HEK293 (cell line): ENCODE results near the gene CZIB.
A peak's percentile ranks its signal among the peaks of the same experiment; 100 is the strongest.

Experiments used
- CTCF ChIA-PET: fragments of 350-600 bp; formaldehyde crosslinking; extraction: SDS; loops from one replicate; lab custom pipeline; 2021; ENCODE audit warnings: antibody characterized with exemption; lab: Yijun Ruan, JAX
- POLR2A ChIA-PET: fragments of 300-600 bp; formaldehyde crosslinking; extraction: SDS; loops from one replicate; lab custom pipeline; 2020; ENCODE audit warnings: antibody characterized with exemption, inconsistent platforms; lab: Yijun Ruan, JAX
- H3K27ac ChIP-seq: fragments of 200-500 bp; sonication (Bioruptor generic); 2 replicates; pipeline ENCODE4 v1.5.1; 2014; ENCODE audit warnings: low read depth, low read length, control low read depth, inconsistent platforms; ENCODE audit errors: extremely low read depth
- H3K36me3 ChIP-seq, 2 experiments: fragments of 200-500 bp in 1 of 2; sonication (Bioruptor generic) in 1 of 2; 1 replicate in 1 of 2; 2 replicates in 1 of 2; pipeline ENCODE4 v1.5.1; 2014 to 2017; ENCODE audit warnings: inconsistent platforms in 2 of 2, low read length in 2 of 2; ENCODE audit not compliant: control insufficient read depth in 2 of 2, insufficient read depth in 1 of 2
- H3K4me1 ChIP-seq: fragments of 200-500 bp; sonication (Bioruptor generic); 2 replicates; pipeline ENCODE4 v1.5.1; 2014; ENCODE audit warnings: mild to moderate bottlenecking, low read length, inconsistent platforms; ENCODE audit not compliant: control insufficient read depth, insufficient read depth
- H3K4me3 ChIP-seq: 2 replicates; pipeline ENCODE4 v1.5.1; 2011; ENCODE audit warnings: low read depth, mild to moderate bottlenecking, control low read depth, low read length, moderate library complexity
- H3K9me3 ChIP-seq: fragments of 200-500 bp; sonication (Bioruptor generic); 2 replicates; pipeline ENCODE4 v1.5.1; 2014; ENCODE audit warnings: low read depth, low read length, inconsistent platforms; ENCODE audit not compliant: control insufficient read depth, insufficient read depth
- CTCF ChIP-seq: fragments of 450-650 bp; formaldehyde crosslinking; IDR thresholded peaks from 2 replicates; pipeline ENCODE4 v1.5.1; 2016; ENCODE audit warnings: missing biosample characterization, missing genetic modification characterization
- GLIS1 ChIP-seq: fragments of 450-650 bp; formaldehyde crosslinking; IDR thresholded peaks from 2 replicates; pipeline ENCODE4 v1.5.1; 2016; ENCODE audit warnings: missing biosample characterization, missing genetic modification characterization
- HOXD13 ChIP-seq: sonication (generic); formaldehyde crosslinking; IDR thresholded peaks from 2 replicates; pipeline ENCODE4 v1.8.0; 2022; ENCODE audit warnings: missing genetic modification reagents, borderline replicate concordance
- MYNN ChIP-seq: fragments of 450-650 bp; formaldehyde crosslinking; IDR thresholded peaks from 2 replicates; pipeline ENCODE4 v1.5.1; 2016; ENCODE audit warnings: missing biosample characterization, missing genetic modification characterization, borderline replicate concordance
- PRDM1 ChIP-seq: fragments of 450-650 bp; formaldehyde crosslinking; IDR thresholded peaks from 2 replicates; pipeline ENCODE4; 2016; ENCODE audit warnings: missing biosample characterization, missing genetic modification characterization
- PRDM6 ChIP-seq: fragments of 450-650 bp; formaldehyde crosslinking; IDR thresholded peaks from 2 replicates; pipeline ENCODE4 v1.5.1; 2017; ENCODE audit warnings: missing biosample characterization, missing genetic modification characterization
- REPIN1 ChIP-seq: fragments of 450-650 bp; formaldehyde crosslinking; IDR thresholded peaks from 2 replicates; pipeline ENCODE4 v1.5.1; 2017; ENCODE audit warnings: missing biosample characterization, missing genetic modification characterization, low read depth
- ZNF157 ChIP-seq: fragments of 450-650 bp; formaldehyde crosslinking; IDR thresholded peaks from 2 replicates; pipeline ENCODE4 v1.5.1; 2016; ENCODE audit warnings: missing biosample characterization, missing genetic modification characterization
- ZNF302 ChIP-seq: fragments of 450-650 bp; formaldehyde crosslinking; IDR thresholded peaks from 2 replicates; pipeline ENCODE4 v1.5.1; 2016; ENCODE audit warnings: missing biosample characterization, missing genetic modification characterization, low read depth
- ZNF558 ChIP-seq: fragments of 450-650 bp; formaldehyde crosslinking; IDR thresholded peaks from 2 replicates; pipeline ENCODE4 v1.5.1; 2016; ENCODE audit warnings: missing biosample characterization, missing genetic modification characterization
- ZNF654 ChIP-seq: fragments of 450-650 bp; formaldehyde crosslinking; IDR thresholded peaks from 2 replicates; pipeline ENCODE4 v1.5.1; 2016; ENCODE audit warnings: low read depth, missing biosample characterization, missing genetic modification characterization
- ZNF701 ChIP-seq: fragments of 450-650 bp; formaldehyde crosslinking; IDR thresholded peaks from 2 replicates; pipeline ENCODE4 v1.5.1; 2016; ENCODE audit warnings: missing biosample characterization, missing genetic modification characterization
- ZNF747 ChIP-seq: fragments of 450-650 bp; formaldehyde crosslinking; IDR thresholded peaks from 2 replicates; pipeline ENCODE4 v1.5.1; 2016; ENCODE audit warnings: missing biosample characterization, missing genetic modification characterization
- ZNF776 ChIP-seq: fragments of 450-650 bp; formaldehyde crosslinking; IDR thresholded peaks from 2 replicates; pipeline ENCODE4 v1.5.0; 2017; ENCODE audit warnings: missing biosample characterization, missing genetic modification characterization, borderline replicate concordance
- ZNF791 ChIP-seq: fragments of 450-650 bp; formaldehyde crosslinking; IDR thresholded peaks from 2 replicates; pipeline ENCODE4 v1.5.1; 2016; ENCODE audit warnings: missing biosample characterization, missing genetic modification characterization
- ZNF843 ChIP-seq: fragments of 450-650 bp; formaldehyde crosslinking; IDR thresholded peaks from 2 replicates; pipeline ENCODE4 v1.5.1; 2016; ENCODE audit warnings: missing biosample characterization, missing genetic modification characterization
- ZSCAN23 ChIP-seq: fragments of 450-650 bp; formaldehyde crosslinking; IDR thresholded peaks from 2 replicates; pipeline ENCODE4 v1.5.1; 2016; ENCODE audit warnings: missing biosample characterization, missing genetic modification characterization
- TF ChIP-seq, protein P1 (sequence below): fragments of 450-650 bp; formaldehyde crosslinking; conservative IDR thresholded peaks from 2 replicates; pipeline ENCODE4 v1.5.1; 2016; ENCODE audit warnings: low read depth, missing biosample characterization, missing genetic modification characterization
- TF ChIP-seq, protein P2 (sequence below): fragments of 450-650 bp; formaldehyde crosslinking; IDR thresholded peaks from 2 replicates; pipeline ENCODE4 v1.5.1; 2017; ENCODE audit warnings: missing biosample characterization, missing genetic modification characterization

CZIB gene

DNA sequence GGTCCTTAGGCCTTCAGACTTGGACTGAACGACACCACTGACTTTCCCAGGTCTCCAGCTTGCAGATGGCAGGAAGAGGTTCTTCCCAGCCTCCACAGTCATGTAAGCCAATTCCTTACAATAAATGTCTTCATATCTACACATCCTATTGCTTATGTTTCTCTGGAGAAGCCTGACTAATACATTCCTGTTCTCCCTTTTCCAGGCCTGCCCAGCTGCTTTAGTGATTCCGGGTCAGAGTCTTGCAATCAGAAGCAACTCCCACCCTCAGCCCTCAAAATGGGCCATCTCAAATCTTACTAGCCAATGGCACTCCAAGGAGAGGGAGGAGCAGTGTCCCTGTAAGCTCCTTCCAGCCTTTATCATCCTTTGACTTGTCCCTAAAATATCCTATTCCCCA is 40.2 kb downstream of the CZIB start:
- Histone ChIP-seq H3K27ac (no peak overlapping the region), H3K4me3 (no peak overlapping the region), H3K9me3 (no peaks in the 10 kb centered on the region), H3K36me3 (no peaks in the 10 kb centered on the region), H3K4me1 (no peaks in the 10 kb centered on the region; the same call in 1 of the 2 replicates)
- CTCF ChIA-PET: interaction anchor here (0.6 to 1.5 kb wide), 10 partner anchors 11 to 489 kb away, joined by 3 to 7 read pairs (median 3); no protein-coding TSS in a partner anchor
- TF ChIP-seq PRDM1 (no peak), ZNF701 (no peak)
- POLR2A ChIA-PET: no interaction called here

DNA sequence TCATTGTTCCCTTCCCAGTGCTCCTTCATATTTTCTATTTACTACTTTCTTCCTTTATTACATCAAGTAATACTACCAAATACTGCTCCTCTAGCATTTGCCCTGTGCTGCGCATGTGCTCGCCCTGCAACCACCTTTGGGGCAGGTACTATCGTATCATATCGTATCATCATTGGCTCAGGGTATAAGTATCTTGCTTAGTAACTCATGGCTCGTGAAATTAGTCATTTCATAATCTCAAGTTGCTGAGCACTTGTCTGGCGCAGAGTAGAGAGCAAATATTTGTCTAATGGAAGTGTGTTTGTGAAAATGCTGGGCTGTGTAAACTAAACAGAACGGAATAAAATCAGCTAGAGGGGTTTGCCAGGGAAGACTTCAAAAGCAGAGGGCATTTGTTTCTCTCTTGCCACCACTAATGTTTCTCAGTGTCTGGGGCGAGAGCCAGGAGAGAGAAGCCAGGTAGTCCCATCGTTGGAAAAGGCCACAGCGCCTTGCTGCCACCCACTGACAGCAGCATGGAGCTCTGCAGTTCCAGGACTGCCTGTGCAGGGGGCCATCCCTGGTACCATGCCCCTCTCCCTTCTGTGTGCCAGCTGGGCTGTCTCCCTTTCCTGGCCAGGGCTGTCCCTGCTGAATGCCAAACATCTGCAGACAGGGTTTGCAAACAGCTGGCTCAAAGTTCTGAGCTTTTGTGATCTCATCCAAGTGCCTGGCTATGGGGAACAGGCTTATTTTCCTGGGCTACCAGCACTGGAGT is 43.8 kb downstream of the CZIB start:
- Histone ChIP-seq H3K4me1 (no peaks in the 10 kb centered on the region; the same call in 1 of the 2 replicates), H3K27ac (no peak overlapping the region), H3K4me3 (no peak overlapping the region), H3K9me3 (no peaks in the 10 kb centered on the region), H3K36me3 (no peaks in the 10 kb centered on the region)
- ChIA-PET POLR2A (interaction anchor here (0.5 kb wide), 1 partner anchor 270 kb away, joined by 5 read pairs; no protein-coding TSS in a partner anchor), CTCF (interaction anchor here (1.1 to 1.5 kb wide), 5 partner anchors 9 to 271 kb away, joined by 4 read pairs; no protein-coding TSS in a partner anchor)
- TF ChIP-seq ZNF776 (tag by site-specific recombination) (no peak), ZNF843 (tag by site-specific recombination) (no peak), ZNF791 (tag by site-specific recombination) (no peak), PRDM6 (tag by site-specific recombination) (no peak), ZNF302 (tag by site-specific recombination) (no peak), GLIS1 (peak; percentile 60), CTCF (tag by site-specific recombination) (peak; percentile 20; the same call in 1 of the 2 replicates), ZNF654 (tag by site-specific recombination) (peak; percentile 52)

- Histone ChIP-seq H3K4me3 (no peak overlapping the region), H3K36me3 (no peaks in the 10 kb centered on the region)
- CTCF ChIA-PET: interaction anchor here (1.3 to 1.5 kb wide), 2 partner anchors 11 to 135 kb away, joined by 3 to 4 read pairs; no protein-coding TSS in a partner anchor
- TF ChIP-seq HOXD13 (CRISPR knock-in tag) (no peak), ZSCAN23 (tag by site-specific recombination) (no peak), REPIN1 (no peak), MYNN (tag by site-specific recombination) (no peak), ZNF558 (tag by site-specific recombination) (no peak), ZNF157 (tag by site-specific recombination) (no peak), ZNF747 (no peak)
- TF ChIP-seq, protein P1, sequence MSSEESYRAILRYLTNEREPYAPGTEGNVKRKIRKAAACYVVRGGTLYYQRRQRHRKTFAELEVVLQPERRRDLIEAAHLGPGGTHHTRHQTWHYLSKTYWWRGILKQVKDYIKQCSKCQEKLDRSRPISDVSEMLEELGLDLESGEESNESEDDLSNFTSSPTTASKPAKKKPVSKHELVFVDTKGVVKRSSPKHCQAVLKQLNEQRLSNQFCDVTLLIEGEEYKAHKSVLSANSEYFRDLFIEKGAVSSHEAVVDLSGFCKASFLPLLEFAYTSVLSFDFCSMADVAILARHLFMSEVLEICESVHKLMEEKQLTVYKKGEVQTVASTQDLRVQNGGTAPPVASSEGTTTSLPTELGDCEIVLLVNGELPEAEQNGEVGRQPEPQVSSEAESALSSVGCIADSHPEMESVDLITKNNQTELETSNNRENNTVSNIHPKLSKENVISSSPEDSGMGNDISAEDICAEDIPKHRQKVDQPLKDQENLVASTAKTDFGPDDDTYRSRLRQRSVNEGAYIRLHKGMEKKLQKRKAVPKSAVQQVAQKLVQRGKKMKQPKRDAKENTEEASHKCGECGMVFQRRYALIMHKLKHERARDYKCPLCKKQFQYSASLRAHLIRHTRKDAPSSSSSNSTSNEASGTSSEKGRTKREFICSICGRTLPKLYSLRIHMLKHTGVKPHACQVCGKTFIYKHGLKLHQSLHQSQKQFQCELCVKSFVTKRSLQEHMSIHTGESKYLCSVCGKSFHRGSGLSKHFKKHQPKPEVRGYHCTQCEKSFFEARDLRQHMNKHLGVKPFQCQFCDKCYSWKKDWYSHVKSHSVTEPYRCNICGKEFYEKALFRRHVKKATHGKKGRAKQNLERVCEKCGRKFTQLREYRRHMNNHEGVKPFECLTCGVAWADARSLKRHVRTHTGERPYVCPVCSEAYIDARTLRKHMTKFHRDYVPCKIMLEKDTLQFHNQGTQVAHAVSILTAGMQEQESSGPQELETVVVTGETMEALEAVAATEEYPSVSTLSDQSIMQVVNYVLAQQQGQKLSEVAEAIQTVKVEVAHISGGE: no peak
- TF ChIP-seq, protein P2, sequence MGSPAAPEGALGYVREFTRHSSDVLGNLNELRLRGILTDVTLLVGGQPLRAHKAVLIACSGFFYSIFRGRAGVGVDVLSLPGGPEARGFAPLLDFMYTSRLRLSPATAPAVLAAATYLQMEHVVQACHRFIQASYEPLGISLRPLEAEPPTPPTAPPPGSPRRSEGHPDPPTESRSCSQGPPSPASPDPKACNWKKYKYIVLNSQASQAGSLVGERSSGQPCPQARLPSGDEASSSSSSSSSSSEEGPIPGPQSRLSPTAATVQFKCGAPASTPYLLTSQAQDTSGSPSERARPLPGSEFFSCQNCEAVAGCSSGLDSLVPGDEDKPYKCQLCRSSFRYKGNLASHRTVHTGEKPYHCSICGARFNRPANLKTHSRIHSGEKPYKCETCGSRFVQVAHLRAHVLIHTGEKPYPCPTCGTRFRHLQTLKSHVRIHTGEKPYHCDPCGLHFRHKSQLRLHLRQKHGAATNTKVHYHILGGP (tag by site-specific recombination): no peak
- TF ChIP-seq, all 188 proteins: peak for 0
- Histone ChIP-seq H3K4me1 (no peaks in the 10 kb centered on the region; the same call in 1 of the 2 replicates), H3K9me3 (no peaks in the 10 kb centered on the region), H3K27ac (no peak overlapping the region)
- POLR2A ChIA-PET: no interaction called here
Observed at GRCh38 chr1:53174971-53175913, 45.2 kb downstream of the CZIB start.
